Astrocyte of the cerebellum (primary cell): Measurements from ENCODE around the gene LIPN.
A peak's percentile ranks its signal among the peaks of the same experiment; 100 is the strongest.

Source experiments
- DNase-seq: peaks from one replicate; pipeline ENCODE4 v3.0.0-alpha.2; 2011; ENCODE audit warnings: low read depth
- H3K4me3 ChIP-seq: 2 replicates; pipeline ENCODE4 v1.5.1; 2011; ENCODE audit warnings: mild to moderate bottlenecking, low read depth, low read length, moderate library complexity
- in situ Hi-C: cut with HindIII; loops from 2 replicates; pipeline ENCODE4 v1.10.0; 2017; ENCODE audit warnings: low sequenced_read_pairs
- TF ChIP-seq, protein P1 (sequence below): IDR thresholded peaks from 2 replicates; pipeline ENCODE4 v1.5.1; 2012; ENCODE audit warnings: low read length, low read depth, moderate library complexity, mild to moderate bottlenecking; ENCODE audit errors: missing control alignments

The LIPN gene

GRCh38 chr10:88754287-88754686, 5.5 kb upstream of the LIPN start:
- in situ Hi-C loops, result no loop called here
- peak; percentile 18 for DNase-seq
- TF ChIP-seq, protein P1, sequence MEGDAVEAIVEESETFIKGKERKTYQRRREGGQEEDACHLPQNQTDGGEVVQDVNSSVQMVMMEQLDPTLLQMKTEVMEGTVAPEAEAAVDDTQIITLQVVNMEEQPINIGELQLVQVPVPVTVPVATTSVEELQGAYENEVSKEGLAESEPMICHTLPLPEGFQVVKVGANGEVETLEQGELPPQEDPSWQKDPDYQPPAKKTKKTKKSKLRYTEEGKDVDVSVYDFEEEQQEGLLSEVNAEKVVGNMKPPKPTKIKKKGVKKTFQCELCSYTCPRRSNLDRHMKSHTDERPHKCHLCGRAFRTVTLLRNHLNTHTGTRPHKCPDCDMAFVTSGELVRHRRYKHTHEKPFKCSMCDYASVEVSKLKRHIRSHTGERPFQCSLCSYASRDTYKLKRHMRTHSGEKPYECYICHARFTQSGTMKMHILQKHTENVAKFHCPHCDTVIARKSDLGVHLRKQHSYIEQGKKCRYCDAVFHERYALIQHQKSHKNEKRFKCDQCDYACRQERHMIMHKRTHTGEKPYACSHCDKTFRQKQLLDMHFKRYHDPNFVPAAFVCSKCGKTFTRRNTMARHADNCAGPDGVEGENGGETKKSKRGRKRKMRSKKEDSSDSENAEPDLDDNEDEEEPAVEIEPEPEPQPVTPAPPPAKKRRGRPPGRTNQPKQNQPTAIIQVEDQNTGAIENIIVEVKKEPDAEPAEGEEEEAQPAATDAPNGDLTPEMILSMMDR, result no peak
- no peak overlapping the region for H3K4me3 ChIP-seq

DNA sequence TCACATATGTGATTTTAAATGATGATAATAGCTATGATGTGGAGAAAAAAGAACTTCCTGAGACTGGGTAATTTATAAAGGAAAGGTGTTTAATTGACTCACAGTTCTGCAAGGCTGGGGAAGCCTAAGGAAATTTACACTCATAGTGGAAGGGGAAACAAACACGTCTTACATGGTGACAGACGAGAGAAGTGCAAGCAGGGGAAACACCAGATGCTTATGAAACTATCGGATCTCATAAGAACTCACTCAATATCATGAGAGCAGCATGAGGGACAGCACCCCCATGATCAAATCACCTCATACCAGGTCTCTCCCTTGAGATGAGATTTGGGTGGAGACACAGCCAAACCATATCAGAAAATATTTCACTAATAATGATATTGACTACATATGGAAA, 4.1 kb upstream of the LIPN start:
- no peak for DNase-seq
- H3K4me3 ChIP-seq, result no peak overlapping the region
- in situ Hi-C loops, result no loop called here
- TF ChIP-seq, protein P1, result no peak

- in situ Hi-C loops, result no loop called here
- no peak for DNase-seq
- TF ChIP-seq, protein P1, result no peak
- no peak overlapping the region for H3K4me3 ChIP-seq
These were observed 3.2 kb upstream of the LIPN start for GRCh38 chr10:88756660-88757059.

DNA sequence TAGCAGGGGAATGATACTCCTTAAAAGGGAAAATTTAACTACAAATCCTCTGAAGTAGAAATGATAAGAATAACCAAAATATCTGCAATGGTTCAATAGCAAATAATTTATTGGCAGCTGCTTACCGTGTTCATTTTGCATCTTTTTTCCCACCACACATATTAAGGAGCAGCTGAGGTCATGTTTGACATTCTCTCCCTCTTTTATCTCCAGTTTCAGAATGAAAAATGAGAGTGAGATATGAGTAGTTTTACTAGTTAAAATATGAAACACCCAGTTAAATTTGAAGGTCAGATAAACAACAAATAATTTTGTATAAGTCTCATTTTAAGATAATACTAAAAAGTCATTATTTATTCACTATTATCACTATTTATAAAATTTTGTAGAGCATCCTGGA, 3.1 kb downstream of the LIPN start:
- TF ChIP-seq, protein P1, result no peak
- in situ Hi-C loops, result no loop called here
- DNase-seq, result no peak
- H3K4me3 ChIP-seq, result no peak overlapping the region

GRCh38 chr10:88763441-88763840, 3.6 kb downstream of the LIPN start:
- TF ChIP-seq, protein P1, result no peak
- H3K4me3 ChIP-seq, result no peak overlapping the region
- in situ Hi-C loops, result no loop called here
- DNase-seq, result no peak

DNA sequence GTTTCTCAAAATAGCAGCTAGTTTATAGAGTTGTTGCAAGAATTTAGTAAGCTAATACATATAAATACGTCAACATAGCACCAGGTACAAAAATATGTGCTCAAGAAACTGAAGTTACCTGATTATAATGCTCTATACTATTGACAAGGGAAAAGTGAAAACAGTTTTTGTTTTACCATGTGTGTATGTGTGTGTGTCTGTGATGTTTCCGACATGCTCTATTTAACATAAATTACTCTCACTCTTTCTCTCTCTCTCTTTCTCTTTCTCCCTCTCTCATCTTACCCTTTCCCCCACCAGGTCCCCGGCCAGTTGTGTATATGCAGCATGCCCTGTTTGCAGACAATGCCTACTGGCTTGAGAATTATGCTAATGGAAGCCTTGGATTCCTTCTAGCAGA, 4.3 kb downstream of the LIPN start:
- DNase-seq, result no peak
- in situ Hi-C loops, result no loop called here
- TF ChIP-seq, protein P1, result no peak
- no peak overlapping the region for H3K4me3 ChIP-seq

- TF ChIP-seq, protein P1, result no peak
- no peak for DNase-seq
- H3K4me3 ChIP-seq, result no peak overlapping the region
- in situ Hi-C loops, result no loop called here
These were observed 6.0 kb downstream of the LIPN start for GRCh38 chr10:88765816-88766215.
